ENCODE results near the gene SOX13.
A peak's percentile ranks its signal among the peaks of the same experiment; 100 is the strongest.

SOX13 gene

GRCh38 chr1:204093421-204093717 is 20.5 kb downstream of the SOX13 start:
- TF ChIP-seq, protein P1, sequence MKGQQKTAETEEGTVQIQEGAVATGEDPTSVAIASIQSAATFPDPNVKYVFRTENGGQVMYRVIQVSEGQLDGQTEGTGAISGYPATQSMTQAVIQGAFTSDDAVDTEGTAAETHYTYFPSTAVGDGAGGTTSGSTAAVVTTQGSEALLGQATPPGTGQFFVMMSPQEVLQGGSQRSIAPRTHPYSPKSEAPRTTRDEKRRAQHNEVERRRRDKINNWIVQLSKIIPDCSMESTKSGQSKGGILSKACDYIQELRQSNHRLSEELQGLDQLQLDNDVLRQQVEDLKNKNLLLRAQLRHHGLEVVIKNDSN (IDR thresholded peaks at IDR 0.05): no peak
- 0 out of 2 replicates have a peak, but pooled peaks have one; percentile 42 for TF ChIP-seq NFIC (IDR thresholded peaks at IDR 0.05)

DNA sequence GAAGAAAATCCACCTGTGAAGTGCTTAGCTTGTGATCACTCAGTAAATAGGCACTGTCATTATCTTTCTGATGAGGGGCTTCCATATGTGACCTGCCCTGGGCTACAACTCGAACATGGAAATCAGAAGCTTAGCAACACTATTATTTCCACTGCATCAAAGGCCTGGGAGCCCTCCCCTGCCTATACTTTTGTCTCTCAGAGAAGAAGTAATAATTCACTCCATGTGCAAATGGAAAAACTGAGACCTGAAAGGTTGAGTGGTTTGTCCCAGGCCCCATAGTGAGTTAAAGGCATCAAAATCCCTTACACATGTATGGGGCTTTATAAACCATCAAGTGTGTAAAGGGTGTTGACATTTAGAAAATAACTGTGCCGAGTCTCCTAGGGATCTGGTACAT is 20.9 kb downstream of the SOX13 start:
- TF ChIP-seq EGR1 (IDR thresholded peaks at IDR 0.05): no peak
- no peak for TF ChIP-seq CREB1 (IDR thresholded peaks at IDR 0.05; ENCODE audit: low read depth)
- TF ChIP-seq REST (IDR thresholded peaks at IDR 0.05; ENCODE audit: low read depth): no peak
- no peak for TF ChIP-seq YY1 (IDR thresholded peaks at IDR 0.05; ENCODE audit: low read depth)
- TF ChIP-seq NFIC (IDR thresholded peaks at IDR 0.05): 0 out of 2 replicates have a peak, but pooled peaks have one; percentile 4

DNA sequence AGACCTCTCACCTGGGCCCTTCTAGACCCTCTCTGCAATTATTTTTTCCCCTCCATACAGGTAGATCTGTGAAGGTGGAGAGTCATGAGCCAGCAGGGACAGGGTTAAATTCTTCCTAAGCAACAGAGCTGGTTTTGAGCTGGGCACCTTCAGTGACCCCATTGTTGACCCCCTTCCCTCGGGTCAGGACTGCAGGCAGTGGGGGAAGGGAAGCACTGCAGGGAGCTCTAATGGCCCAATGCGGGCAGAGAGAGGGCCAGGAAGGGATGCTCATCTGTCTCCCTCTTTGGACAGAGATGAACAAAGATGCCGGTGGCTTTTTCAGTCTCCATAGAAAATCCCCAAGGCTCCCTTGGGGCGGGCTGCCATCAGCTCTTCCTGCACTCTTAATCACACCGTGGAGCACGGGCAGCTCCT is 21.4 kb downstream of the SOX13 start:
- TF ChIP-seq, protein P2, sequence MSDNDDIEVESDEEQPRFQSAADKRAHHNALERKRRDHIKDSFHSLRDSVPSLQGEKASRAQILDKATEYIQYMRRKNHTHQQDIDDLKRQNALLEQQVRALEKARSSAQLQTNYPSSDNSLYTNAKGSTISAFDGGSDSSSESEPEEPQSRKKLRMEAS (IDR thresholded peaks at IDR 0.05): no peak
- TF ChIP-seq REST (IDR thresholded peaks at IDR 0.05; ENCODE audit: low read depth) (no peak), CEBPB (IDR thresholded peaks at IDR 0.05) (no peak), TEAD4 (IDR thresholded peaks at IDR 0.05) (no peak), EP300 (IDR thresholded peaks at IDR 0.05; ENCODE audit: borderline replicate concordance) (no peak), EGR1 (IDR thresholded peaks at IDR 0.05) (no peak), ZBTB7A (IDR thresholded peaks at IDR 0.05; ENCODE audit: low read depth) (no peak)

- TF ChIP-seq NFIC (IDR thresholded peaks at IDR 0.05) (no peak), CEBPB (IDR thresholded peaks at IDR 0.05) (no peak), FOXM1 (IDR thresholded peaks at IDR 0.05; ENCODE audit: borderline replicate concordance, low read depth) (no peak), ZBTB7A (IDR thresholded peaks at IDR 0.05; ENCODE audit: low read depth) (no peak), EGR1 (IDR thresholded peaks at IDR 0.05) (no peak)
- TF ChIP-seq, protein P2 (IDR thresholded peaks at IDR 0.05): no peak
Measured at GRCh38 chr1:204094856-204095634, 22.1 kb downstream of the SOX13 start.

- TF ChIP-seq TCF12 (IDR thresholded peaks at IDR 0.05; ENCODE audit: low read depth): no peak
- TF ChIP-seq, protein P1 (IDR thresholded peaks at IDR 0.05): no peak
- no peak for TF ChIP-seq RAD21 (IDR thresholded peaks at IDR 0.05; ENCODE audit: low read depth)
- no peak for TF ChIP-seq TAF1 (IDR thresholded peaks at IDR 0.05; ENCODE audit: low read depth)
- no peak for TF ChIP-seq EP300 (IDR thresholded peaks at IDR 0.05; ENCODE audit: borderline replicate concordance)
- TF ChIP-seq, protein P2 (IDR thresholded peaks at IDR 0.05): no peak
- no peak for TF ChIP-seq EGR1 (IDR thresholded peaks at IDR 0.05)
- TF ChIP-seq FOXM1 (IDR thresholded peaks at IDR 0.05; ENCODE audit: borderline replicate concordance, low read depth): no peak
- no peak for TF ChIP-seq TEAD4 (IDR thresholded peaks at IDR 0.05)
- TF ChIP-seq ZBTB7A (IDR thresholded peaks at IDR 0.05; ENCODE audit: low read depth): no peak
- no peak for TF ChIP-seq NFIC (IDR thresholded peaks at IDR 0.05)
- no peak for TF ChIP-seq CREB1 (IDR thresholded peaks at IDR 0.05; ENCODE audit: low read depth)
- TF ChIP-seq REST (IDR thresholded peaks at IDR 0.05; ENCODE audit: low read depth): no peak
- TF ChIP-seq CEBPB (IDR thresholded peaks at IDR 0.05): no peak
- TF ChIP-seq YY1 (IDR thresholded peaks at IDR 0.05; ENCODE audit: low read depth): no peak
Measured at GRCh38 chr1:204096931-204097330, 24.0 kb downstream of the SOX13 start.
